ENCODE measurements around the gene GXYLT2.

The GXYLT2 gene

GRCh38 chr3:73024836-73025235, 137.0 kb downstream of the GXYLT2 start:
- no peak for DNase-seq

- no peak for DNase-seq
Observed at GRCh38 chr3:73026111-73026759, 138.4 kb downstream of the GXYLT2 start.

All from SIG-M5 (cell line).